GM18517 (cell line): ENCODE data around the gene FNDC8.
A peak's percentile ranks its signal among the peaks of the same experiment; 100 is the strongest.
"Not testable (repeated sequence)": the region's sequence is repeated elsewhere in the genome, so short reads cannot be mapped to it uniquely, and the experiment has no call there.

Experiments
- ATAC-seq: cut with Tn5 transposase; IDR thresholded peaks from one replicate; pipeline ENCODE4 v1.9.1; 2021; ENCODE audit warnings: mild to moderate bottlenecking, moderate library complexity; ENCODE audit not compliant: unreplicated experiment

The FNDC8 gene

GRCh38 chr17:35094902-35095301, 26.5 kb upstream of the FNDC8 start:
- ATAC-seq: no peak

GRCh38 chr17:35095741-35096140, 25.7 kb upstream of the FNDC8 start:
- no peak for ATAC-seq

GRCh38 chr17:35097776-35098175, 23.6 kb upstream of the FNDC8 start:
- ATAC-seq: no peak

- no peak for ATAC-seq
Measured at GRCh38 chr17:35099908-35100307, 21.5 kb upstream of the FNDC8 start.

- ATAC-seq: no peak
Measured at GRCh38 chr17:35101036-35101435, 20.4 kb upstream of the FNDC8 start.

- ATAC-seq: no peak
Measured at GRCh38 chr17:35101725-35102124, 19.7 kb upstream of the FNDC8 start.

- ATAC-seq: no peak
Measured at GRCh38 chr17:35103271-35103670, 18.1 kb upstream of the FNDC8 start.

GRCh38 chr17:35104844-35105450, 16.5 kb upstream of the FNDC8 start:
- ATAC-seq: no peak

- ATAC-seq: not testable (repeated sequence)
Measured at GRCh38 chr17:35110791-35111190, 10.6 kb upstream of the FNDC8 start.

- no peak for ATAC-seq
Measured at GRCh38 chr17:35116845-35117244, 4.6 kb upstream of the FNDC8 start.

- ATAC-seq: no peak
Measured at GRCh38 chr17:35117984-35118383, 3.4 kb upstream of the FNDC8 start.

GRCh38 chr17:35119370-35120165, 1.8 kb upstream of the FNDC8 start, which contains the start of gene RAD51D:
TSS of gene RAD51D (minus strand) at chr17:35119860. CDS start at chr17:35119613, 247 bp downstream.
- peak; percentile 66 for ATAC-seq

GRCh38 chr17:35127751-35128514, 6.5 kb downstream of the FNDC8 start:
- ATAC-seq: no peak

- ATAC-seq: no peak
Measured at GRCh38 chr17:35129154-35129972, 7.9 kb downstream of the FNDC8 start.

GRCh38 chr17:35129973-35130351, 8.5 kb downstream of the FNDC8 start:
- no peak for ATAC-seq

- no peak for ATAC-seq
Measured at GRCh38 chr17:35130392-35130791, 9.0 kb downstream of the FNDC8 start.

- ATAC-seq: no peak
Measured at GRCh38 chr17:35132099-35132498, 10.7 kb downstream of the FNDC8 start.

- no peak for ATAC-seq
Measured at GRCh38 chr17:35132816-35133550, 11.6 kb downstream of the FNDC8 start.

GRCh38 chr17:35135322-35135721, 13.9 kb downstream of the FNDC8 start:
- ATAC-seq: no peak

GRCh38 chr17:35138218-35138617, 16.8 kb downstream of the FNDC8 start:
- no peak for ATAC-seq
